SK-N-SH (cell line): ENCODE data around the gene UNK. TPM values are rescaled to one million over a fixed set of nuclear protein-coding genes. Genes with fewer than 3 reads are reported as not detected.
"Not testable (repeated sequence)": the region's sequence is repeated elsewhere in the genome, so short reads cannot be mapped to it uniquely, and the experiment has no call there.

Source experiments
- CTCF ChIA-PET: fragments of 300-600, 350-600 bp; formaldehyde crosslinking; extraction: SDS; loops from one replicate; lab custom pipeline; 2021; lab: Yijun Ruan, JAX
- POLR2A ChIA-PET: fragments of 350-600 bp; sonication (Branson Sonifier 250); formaldehyde crosslinking; extraction: SDS; loops from one replicate; lab custom pipeline; 2020; ENCODE audit warnings: antibody characterized with exemption, inconsistent platforms; lab: Yijun Ruan, JAX
- DNase-seq: peaks from one replicate; pipeline ENCODE4 v3.0.0; 2012
- H2AFZ ChIP-seq: fragments of 200-600 bp; sonication (generic); 2 replicates; pipeline ENCODE4 v1.8.1; 2016; ENCODE audit warnings: antibody characterized with exemption, mild to moderate bottlenecking, low read depth
- H3F3A ChIP-seq: fragments of 200-600 bp; sonication (generic); replicated peaks from 2 replicates; pipeline ENCODE3; 2016; ENCODE audit warnings: antibody characterized with exemption, mild to moderate bottlenecking; ENCODE audit not compliant: insufficient read depth
- H3K27ac ChIP-seq, 2 experiments: fragments of 200-500 bp in 1 of 2; fragments of 200-600 bp in 1 of 2; sonication (Bioruptor generic) in 1 of 2; sonication (generic), shearing (Covaris generic) in 1 of 2; 2 replicates each; pipeline versions ENCODE4 v1.5.1 to v1.6.1; 2014 to 2016; ENCODE audit warnings: low read depth in 2 of 2, inconsistent platforms in 1 of 2, low read length in 1 of 2, mild to moderate bottlenecking in 1 of 2, mixed read lengths in 1 of 2
- H3K27me3 ChIP-seq: fragments of 200-600 bp; sonication (generic), shearing (Covaris generic); 2 replicates; pipeline ENCODE4 v1.6.1; 2016; ENCODE audit warnings: mixed run types; ENCODE audit not compliant: insufficient read depth
- H3K36me3 ChIP-seq, 2 experiments: fragments of 200-500 bp in 1 of 2; fragments of 200-600 bp in 1 of 2; sonication (Bioruptor generic) in 1 of 2; sonication (generic) in 1 of 2; replicated peaks in 1 of 2; 2 replicates each; pipeline versions ENCODE3 to v1.5.1; 2014 to 2016; ENCODE audit warnings: low read length in 1 of 2, mild to moderate bottlenecking in 1 of 2; ENCODE audit not compliant: insufficient read depth in 2 of 2, control insufficient read depth in 1 of 2
- H3K4me1 ChIP-seq, 2 experiments: fragments of 200-500 bp in 1 of 2; fragments of 200-600 bp in 1 of 2; sonication (Bioruptor generic) in 1 of 2; sonication (generic), shearing (Covaris generic) in 1 of 2; 2 replicates each; pipeline versions ENCODE4 v1.5.1 to v1.6.1; 2014 to 2016; ENCODE audit warnings: low read depth in 1 of 2, low read length in 1 of 2, mixed run types in 1 of 2; ENCODE audit not compliant: insufficient read depth in 2 of 2, control insufficient read depth in 1 of 2
- H3K4me2 ChIP-seq: fragments of 200-600 bp; sonication (generic), shearing (Covaris generic); 2 replicates; pipeline ENCODE4 v1.6.1; 2017; ENCODE audit warnings: mixed run types
- H3K4me3 ChIP-seq, 2 experiments: fragments of 200-500 bp in 1 of 2; fragments of 200-600 bp in 1 of 2; sonication (Bioruptor generic) in 1 of 2; sonication (generic), shearing (Covaris generic) in 1 of 2; 2 replicates each; pipeline versions ENCODE4 v1.5.1 to v1.8.1; 2014 to 2016; ENCODE audit warnings: low read depth in 2 of 2, inconsistent platforms in 1 of 2, low read length in 1 of 2, mild to moderate bottlenecking in 1 of 2, mixed read lengths in 1 of 2, moderate library complexity in 1 of 2
- H3K79me2 ChIP-seq: fragments of 200-600 bp; sonication (generic); 2 replicates; pipeline ENCODE4 v1.8.1; 2017; ENCODE audit warnings: mild to moderate bottlenecking; ENCODE audit not compliant: insufficient read depth
- H3K9ac ChIP-seq: fragments of 200-600 bp; sonication (generic); 2 replicates; pipeline ENCODE4 v1.6.1; 2017; ENCODE audit warnings: mixed run types
- H3K9me2 ChIP-seq: fragments of 200-600 bp; sonication (generic); 2 replicates; pipeline ENCODE4 v1.6.1; 2017; ENCODE audit warnings: mixed run types
- H3K9me3 ChIP-seq: fragments of 200-600 bp; sonication (generic); 2 replicates; pipeline ENCODE4 v1.6.1; 2017; ENCODE audit warnings: mixed run types, mild to moderate bottlenecking, moderate library complexity
- H4K20me1 ChIP-seq: fragments of 200-600 bp; sonication (generic); 2 replicates; pipeline ENCODE4 v1.6.1; 2017; ENCODE audit warnings: mild to moderate bottlenecking, mixed run types; ENCODE audit not compliant: insufficient read depth
- REST ChIP-seq: IDR thresholded peaks from 2 replicates; pipeline ENCODE4 v1.6.1; 2012; ENCODE audit warnings: mild to moderate bottlenecking, low read depth, low read length, moderate library complexity
- WGBS: methylation state at CpG from one replicate; pipeline ENCODE4 v1.1.6; 2017; ENCODE audit warnings: low lambda C conversion rate; 5-methylcytosine and 5-hydroxymethylcytosine counted together
- polyA plus RNA-seq, 3 experiments: library from polyadenylated mRNA; depleted of rRNA; stranded (reverse); fragments of >200 nt; gene quantifications; 2 replicates each; pipeline ENCODE4 v1.2.3, GENCODE V29; 2012

Gene UNK
- polyA plus RNA-seq, 1 of the 3 experiments (the other 2 are of a cell fraction): 24.8 TPM

DNA sequence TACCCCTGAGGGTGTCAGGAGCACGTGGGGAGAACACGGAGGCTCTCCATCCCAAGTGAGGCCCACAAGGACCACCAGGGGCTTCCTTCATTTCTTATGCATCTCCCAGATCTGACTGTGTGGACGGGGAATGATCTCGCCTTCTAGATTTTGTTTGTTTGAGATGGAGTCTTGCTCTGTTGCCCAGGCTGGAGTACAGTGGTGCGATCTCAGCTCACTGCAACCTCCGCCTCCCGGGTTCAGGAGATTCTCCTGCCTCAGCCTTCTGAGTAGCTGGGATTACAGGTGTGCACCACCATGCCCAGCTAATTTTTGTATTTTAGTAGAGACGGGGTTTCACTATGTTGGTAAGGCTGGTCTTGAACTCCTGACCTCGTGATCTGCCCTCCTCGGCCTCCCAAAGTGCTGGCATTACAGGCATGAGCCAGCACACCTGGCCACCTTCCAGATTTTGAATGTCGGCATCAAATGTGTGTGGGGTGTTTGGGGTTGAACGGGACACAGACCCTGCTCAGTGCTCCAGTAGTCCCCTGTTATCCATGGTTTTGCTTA is 84.2 kb downstream of the UNK start:
- WGBS: 92% methylated on average over 12 of the region's 12 CpGs
- H3K79me2 ChIP-seq: not testable (repeated sequence)
- POLR2A ChIA-PET: interaction anchor here (0.9 kb wide), 1 partner anchor 9 kb away, joined by 4 read pairs; no protein-coding TSS in a partner anchor

GRCh38 chr17:75869282-75870141 is 84.9 kb downstream of the UNK start:
- peaks cover 7 to 9% of the 10 kb centered on the region in 2 experiments; a peak in 3 of 4 replicates for H3K4me1 ChIP-seq
- DNase-seq: peak; percentile 53
- H3K27ac ChIP-seq: no peak overlapping the region
- CTCF ChIA-PET: interaction anchor here (1.1 to 5.6 kb wide), 4 partner anchors 9 to 86 kb away, joined by 4 to 42 read pairs (median 6); partner anchors contain the start of genes TRIM65 and WBP2
- no peaks in the 10 kb centered on the region for H3K9me3 ChIP-seq
- no peaks in the 10 kb centered on the region for H3F3A ChIP-seq
- no peak for TF ChIP-seq REST
- H2AFZ ChIP-seq: no peak overlapping the region
- no peaks in the 10 kb centered on the region for H3K9me2 ChIP-seq
- H3K36me3 ChIP-seq: no peaks in the 10 kb centered on the region
- H3K79me2 ChIP-seq: no peaks in the 10 kb centered on the region
- H3K9ac ChIP-seq: no peak overlapping the region
- no peak overlapping the region for H3K4me2 ChIP-seq
- H3K27me3 ChIP-seq: no peaks in the 10 kb centered on the region
- 87% methylated on average over 23 of the region's 23 CpGs for WGBS
- POLR2A ChIA-PET: interaction anchor here (0.9 kb wide), 1 partner anchor 8 kb away, joined by 4 read pairs; no protein-coding TSS in a partner anchor
- no peaks in the 10 kb centered on the region for H4K20me1 ChIP-seq
- H3K4me3 ChIP-seq: no peak overlapping the region

More for the DNA sequence above, 84.2 kb downstream of the UNK start:
- H3K27me3 ChIP-seq, H3F3A ChIP-seq, DNase-seq, H3K36me3 ChIP-seq, H3K27ac ChIP-seq, H3K4me1 ChIP-seq, H3K4me3 ChIP-seq, H3K9ac ChIP-seq, H2AFZ ChIP-seq, H3K9me3 ChIP-seq, H3K4me2 ChIP-seq, H4K20me1 ChIP-seq, H3K9me2 ChIP-seq: not testable (repeated sequence)
- CTCF ChIA-PET: interaction anchor here (1.7 to 5.6 kb wide), 5 partner anchors 8 to 86 kb away, joined by 4 to 42 read pairs (median 15); partner anchors contain the start of genes TRIM47 and WBP2

DNA sequence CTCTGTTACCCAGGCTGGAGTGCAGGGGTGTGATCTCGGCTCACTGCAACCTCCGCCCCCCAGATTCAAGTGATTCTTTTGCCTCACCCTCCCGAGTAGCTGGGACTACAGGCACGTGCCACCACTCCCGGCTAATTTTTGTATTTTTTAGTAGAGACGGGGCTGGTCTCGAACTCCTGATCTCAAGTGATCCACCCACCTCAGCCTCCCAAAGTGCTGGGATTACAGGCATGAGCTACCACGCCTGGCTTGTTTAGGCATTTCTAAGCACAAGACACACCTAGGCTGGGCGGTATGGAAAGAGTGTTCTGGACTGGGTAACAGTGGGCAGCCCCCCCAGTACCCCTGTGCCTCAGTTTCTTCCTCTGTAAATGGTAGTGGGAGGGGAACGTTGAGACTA is 85.6 kb downstream of the UNK start:
- POLR2A ChIA-PET, H3K27ac ChIP-seq, H3K36me3 ChIP-seq, H2AFZ ChIP-seq, DNase-seq, H3F3A ChIP-seq, H3K9me3 ChIP-seq, H3K9me2 ChIP-seq, H3K27me3 ChIP-seq, H3K9ac ChIP-seq, H3K79me2 ChIP-seq, H3K4me3 ChIP-seq, H3K4me2 ChIP-seq, H4K20me1 ChIP-seq: not testable (repeated sequence)
- peaks cover 8 to 13% of the 10 kb centered on the region in 2 experiments; a peak in 3 of 4 replicates for H3K4me1 ChIP-seq
- WGBS: 85% methylated on average over 10 of the region's 10 CpGs
- CTCF ChIA-PET: interaction anchor here (1.1 to 15.4 kb wide), 4 partner anchors 9 to 26 kb away, joined by 5 to 214 read pairs (median 24); partner anchors contain the start of genes TRIM65 and WBP2
